Upper lobe of left lung (tissue), 6 donors: ENCODE data around the gene IDI1. TPM values are rescaled to one million over a fixed set of nuclear protein-coding genes. Genes with fewer than 3 reads are reported as not detected.

Experiments used
- ATAC-seq, 2 donors: fragments of 200-7000 bp; cut with Tn5 transposase; one replicate each; pipeline ENCODE4 v1.9.1; 2022; ENCODE audit warnings: mild to moderate bottlenecking in 2 of 2, moderate library complexity in 2 of 2; ENCODE audit not compliant: low FRiP score in 2 of 2
- DNase-seq, 2 donors: peaks; one replicate each; pipeline ENCODE4 v3.0.0-alpha.2; 2019 to 2020
- H3K27ac ChIP-seq, 4 donors: fragments of 200-600 bp; sonication (generic); one replicate each; pipeline ENCODE4 v1.5.1; 2016 to 2019
- H3K27me3 ChIP-seq, 4 donors: fragments of 200-600 bp; sonication (generic); one replicate each; pipeline ENCODE4 v1.5.1; 2017 to 2019
- H3K36me3 ChIP-seq, 4 donors: fragments of 200-600 bp; sonication (generic); one replicate each; pipeline ENCODE4 v1.5.1; 2016 to 2019
- H3K4me1 ChIP-seq, 4 donors: fragments of 200-600 bp; sonication (generic); one replicate each; pipeline ENCODE4 v1.5.1; 2018 to 2019
- H3K4me3 ChIP-seq, 4 donors: fragments of 200-600 bp; sonication (generic); one replicate each; pipeline ENCODE4 v1.5.1; 2017 to 2019; ENCODE audit warnings: mild to moderate bottlenecking in 2 of 4, moderate library complexity in 1 of 4
- H3K9me3 ChIP-seq, 4 donors: fragments of 200-600 bp; sonication (generic); one replicate each; pipeline ENCODE4 v1.5.1; 2018 to 2019
- CTCF ChIP-seq, 6 experiments: fragments of 450-650 bp in 4 of 6; fragments of 200-600 bp in 2 of 6; sonication (generic) in 2 of 6; IDR thresholded peaks; one replicate each; pipeline ENCODE4 v1.5.1; 2016 to 2019; ENCODE audit warnings: antibody characterized with exemption in 6 of 6
- EP300 ChIP-seq, 4 donors: sonication (generic); formaldehyde crosslinking; IDR thresholded peaks; one replicate each; pipeline ENCODE4 v1.5.1; 2017; ENCODE audit warnings: antibody characterized with exemption in 4 of 4, control low read depth in 2 of 4
- POLR2A ChIP-seq, 4 donors: fragments of 450-650 bp; IDR thresholded peaks; one replicate each; pipeline ENCODE4 v1.5.1; 2016 to 2017; ENCODE audit warnings: antibody characterized with exemption in 4 of 4, mild to moderate bottlenecking in 2 of 4
- POLR2AphosphoS5 ChIP-seq, 2 donors: sonication (generic); formaldehyde crosslinking; IDR thresholded peaks; one replicate each; pipeline ENCODE4 v1.5.1; 2017; ENCODE audit warnings: antibody characterized with exemption in 2 of 2
- WGBS, 2 donors: methylation state at CpG; one replicate each; pipeline ENCODE4 v1.1.5; 2017 to 2018; 5-methylcytosine and 5-hydroxymethylcytosine counted together
- total RNA-seq, 6 donors: library from RNA; depleted of rRNA in 4 of 6; stranded (reverse); fragments of >200 nt in 4 of 6; gene quantifications; one replicate each; pipeline versions ENCODE4 v1.1.0 to v1.2.1, GENCODE V29; 2016 to 2021
- donor health status: DM: no; HTN: no; CAD: no; lungs with moderate emphysema.
- donor health status: DM: no; HTN: yes; CAD: no; lungs with severe emphysema.

IDI1 gene
- total RNA-seq: 100 to 1,000 TPM in 1 of 6 donors, 10 to 100 TPM in 5; 35.6 to 100 (median 79.1) TPM

GRCh38 chr10:1048732-1049424 is at the start of gene IDI1:
Gene IDI1, minus strand, starts transcription at chr10:1049119. Its CDS starts 116 bp downstream, at chr10:1049003.
- Histone ChIP-seq H3K4me3 (peak within 1 kb of the TSS; percentile 70 to 82 (median 73)), H3K4me1 (peaks cover 41 to 58% (median 50%) of the 10 kb centered on the region in 4 donors), H3K36me3 (peaks cover 0 to 16% (median 2%) of the 10 kb centered on the region in 4 donors), H3K27ac (peak within 1 kb of the TSS; percentile 97 to 99 (median 98)), H3K9me3 (no peaks in the 10 kb centered on the region), H3K27me3 (no peaks in the 10 kb centered on the region)
- DNase-seq (peak; percentile 97 to 99), ATAC-seq (peak; percentile 97 to 98)
- 0 to 2% methylated on average over 11 to 45 of the region's 83 CpGs for WGBS, 2 donors
- peak; percentile 13 to 99 (median 96) for TF ChIP-seq POLR2A (IDR thresholded peaks at IDR 0.05)
- peak; percentile 89 to 99 for TF ChIP-seq POLR2AphosphoS5 (IDR thresholded peaks at IDR 0.05)
- TF ChIP-seq EP300 (IDR thresholded peaks at IDR 0.05): peak in 1 of 4 donors; percentile 96
- TF ChIP-seq CTCF (IDR thresholded peaks at IDR 0.05): peak in 3 of 6 experiments; percentile 25 to 33 (median 30)

- WGBS, 2 donors: 93 to 95% methylated on average over 6 of the region's 6 CpGs
- DNase-seq (peak in 1 of 2 donors; percentile 25), ATAC-seq (no peak)
- no peak overlapping the region for H3K27ac ChIP-seq
- no peak overlapping the region for H3K4me3 ChIP-seq
- H3K36me3 ChIP-seq: peaks cover 15 to 91% (median 71%) of the 10 kb centered on the region in 4 donors
- H3K27me3 ChIP-seq: no peaks in the 10 kb centered on the region
- H3K9me3 ChIP-seq: no peaks in the 10 kb centered on the region
- no peak for TF ChIP-seq CTCF (IDR thresholded peaks at IDR 0.05)
- TF ChIP-seq EP300 (IDR thresholded peaks at IDR 0.05): no peak
- no peak for TF ChIP-seq POLR2AphosphoS5 (IDR thresholded peaks at IDR 0.05)
- TF ChIP-seq POLR2A (IDR thresholded peaks at IDR 0.05): no peak
- no peaks in the 10 kb centered on the region for H3K4me1 ChIP-seq
Observed at GRCh38 chr10:1097436-1097835, 48.5 kb upstream of the IDI1 start.

GRCh38 chr10:1096287-1096889 is 47.5 kb upstream of the IDI1 start:
- no peak overlapping the region for H3K4me3 ChIP-seq
- TF ChIP-seq POLR2AphosphoS5 (IDR thresholded peaks at IDR 0.05) (no peak), POLR2A (IDR thresholded peaks at IDR 0.05) (no peak), CTCF (IDR thresholded peaks at IDR 0.05) (no peak), EP300 (IDR thresholded peaks at IDR 0.05) (no peak)
- 95% methylated on average over 27 of the region's 27 CpGs for WGBS, 2 donors
- peaks cover 15 to 83% (median 67%) of the 10 kb centered on the region in 4 donors for H3K36me3 ChIP-seq
- ATAC-seq (peak in 1 of 2 donors; percentile 52), DNase-seq (peak in 1 of 2 donors; percentile 56)
- H3K27ac ChIP-seq: no peak overlapping the region
- H3K9me3 ChIP-seq: no peaks in the 10 kb centered on the region
- H3K27me3 ChIP-seq: no peaks in the 10 kb centered on the region
- no peaks in the 10 kb centered on the region for H3K4me1 ChIP-seq

GRCh38 chr10:1095498-1095897 is 46.6 kb upstream of the IDI1 start:
- TF ChIP-seq CTCF (IDR thresholded peaks at IDR 0.05): no peak
- TF ChIP-seq EP300 (IDR thresholded peaks at IDR 0.05): no peak
- TF ChIP-seq POLR2AphosphoS5 (IDR thresholded peaks at IDR 0.05): no peak
- no peak for TF ChIP-seq POLR2A (IDR thresholded peaks at IDR 0.05)
- ATAC-seq (no peak), DNase-seq (no peak)
- Histone ChIP-seq H3K36me3 (peaks cover 23 to 83% (median 67%) of the 10 kb centered on the region in 4 donors), H3K9me3 (no peaks in the 10 kb centered on the region), H3K4me3 (no peak overlapping the region), H3K27ac (no peak overlapping the region), H3K4me1 (no peaks in the 10 kb centered on the region), H3K27me3 (no peaks in the 10 kb centered on the region)
- 88 to 95% methylated on average over 12 of the region's 12 CpGs for WGBS, 2 donors
